Endothelial cell of umbilical vein (primary cell): Measurements from ENCODE around the gene HSD17B2. TPM values are rescaled to one million over a fixed set of nuclear protein-coding genes. Genes with fewer than 3 reads are reported as not detected.

Experiments
- BruUV-seq: library from RNA; stranded (reverse); fragments of 400-500 nt; replicated peaks from 2 replicates; lab custom pipeline; 2021; lab: Mats Ljungman, UMichigan
- CTCF ChIA-PET: fragments of 300-600, 350-600 bp; sonication (Branson Sonifier 250); formaldehyde crosslinking; loops from one replicate; lab custom pipeline; 2021; ENCODE audit warnings: antibody characterized with exemption, inconsistent platforms; lab: Charles Lee
- POLR2A ChIA-PET: fragments of 300-600, 350-600 bp; sonication (Branson Sonifier 250); formaldehyde crosslinking; loops from one replicate; lab custom pipeline; 2021; ENCODE audit warnings: antibody characterized with exemption, inconsistent platforms; lab: Charles Lee
- DNase-seq: peaks from one replicate; pipeline ENCODE4 v3.0.0-alpha.2; 2011; ENCODE audit warnings: low read depth, low spot score
- FAIRE-seq: peaks from 2 replicates; lab custom pipeline; 2011; peaks lifted over from hg19 to GRCh38; lab: Jason Lieb, UNC
- H2AFZ ChIP-seq: 2 replicates; pipeline ENCODE4 v1.6.0; 2012; ENCODE audit warnings: low read depth, low read length, control low read depth, inconsistent platforms
- H3K27ac ChIP-seq: 2 replicates; pipeline ENCODE4 v1.5.1; 2011; ENCODE audit warnings: low read depth, mild to moderate bottlenecking, control low read depth, low read length, moderate library complexity; ENCODE audit not compliant: insufficient read depth
- H3K27me3 ChIP-seq, 2 experiments: 2 replicates each; pipeline versions ENCODE4 v1.6.0 to v1.6.1; 2011; ENCODE audit warnings: low read length in 2 of 2, mixed read lengths in 1 of 2; ENCODE audit not compliant: control insufficient read depth in 2 of 2, insufficient read depth in 2 of 2
- H3K36me3 ChIP-seq, 2 experiments: 2 replicates in 1 of 2; 3 replicates in 1 of 2; pipeline ENCODE4 v1.5.1; 2011; ENCODE audit warnings: low read length in 2 of 2, mild to moderate bottlenecking in 1 of 2, moderate library complexity in 1 of 2; ENCODE audit not compliant: control insufficient read depth in 2 of 2, insufficient read depth in 2 of 2; ENCODE audit errors: extremely low read depth in 1 of 2
- H3K4me1 ChIP-seq: 3 replicates; pipeline ENCODE4 v1.5.1; 2011; ENCODE audit warnings: mild to moderate bottlenecking, low read length; ENCODE audit not compliant: control insufficient read depth, insufficient read depth; ENCODE audit errors: extremely low read depth
- H3K4me2 ChIP-seq: 2 replicates; pipeline ENCODE4 v1.6.1; 2011; ENCODE audit warnings: low read length, control low read depth, mixed read lengths; ENCODE audit not compliant: insufficient read depth
- H3K4me3 ChIP-seq, 3 experiments: fragments of 200-600 bp in 1 of 3; sonication (generic), shearing (Covaris generic) in 1 of 3; replicated peaks in 1 of 3; 2 replicates each; pipeline ENCODE4 v1.5.1; 2011 to 2016; ENCODE audit warnings: control low read depth in 3 of 3, low read length in 3 of 3, mild to moderate bottlenecking in 2 of 3, inconsistent platforms in 1 of 3, low read depth in 1 of 3, moderate library complexity in 1 of 3; ENCODE audit not compliant: insufficient read depth in 1 of 3
- H3K79me2 ChIP-seq: 2 replicates; pipeline ENCODE4 v1.6.0; 2012; ENCODE audit warnings: low read length, inconsistent platforms; ENCODE audit not compliant: control insufficient read depth, insufficient read depth
- H3K9ac ChIP-seq: replicated peaks from 2 replicates; pipeline ENCODE3; 2011; ENCODE audit warnings: low read length, control low read depth; ENCODE audit not compliant: insufficient read depth; ENCODE audit errors: extremely low read depth
- H3K9me1 ChIP-seq: replicated peaks from 3 replicates; pipeline ENCODE4 v1.6.0; 2011; ENCODE audit warnings: mild to moderate bottlenecking, low read length; ENCODE audit not compliant: control insufficient read depth, insufficient read depth; ENCODE audit errors: extremely low read depth
- H3K9me3 ChIP-seq: replicated peaks from 2 replicates; pipeline ENCODE4 v1.5.1; 2012; ENCODE audit warnings: low read length, inconsistent platforms; ENCODE audit not compliant: control insufficient read depth, insufficient read depth
- H4K20me1 ChIP-seq: replicated peaks from 2 replicates; pipeline ENCODE3; 2011; ENCODE audit warnings: mild to moderate bottlenecking, low read length; ENCODE audit not compliant: control insufficient read depth, insufficient read depth; ENCODE audit errors: extremely low read depth
- EZH2 ChIP-seq: IDR thresholded peaks from 2 replicates; pipeline ENCODE4 v1.6.1; 2012; ENCODE audit warnings: borderline replicate concordance, low read depth, mild to moderate bottlenecking, moderate library complexity, low read length, inconsistent platforms; ENCODE audit not compliant: severe bottlenecking
- FOS ChIP-seq: IDR thresholded peaks from 2 replicates; pipeline ENCODE4 v1.6.1; 2011; ENCODE audit warnings: mild to moderate bottlenecking, low read length, moderate library complexity, borderline replicate concordance; ENCODE audit not compliant: insufficient read depth
- GATA2 ChIP-seq: IDR thresholded peaks from 2 replicates; pipeline ENCODE4 v1.7.0; 2011; ENCODE audit warnings: low read depth, mild to moderate bottlenecking, moderate library complexity, mixed read lengths, low read length; ENCODE audit not compliant: insufficient read length, insufficient read depth
- JUN ChIP-seq: IDR thresholded peaks from 2 replicates; pipeline ENCODE4 v1.6.1; 2011; ENCODE audit warnings: borderline replicate concordance, low read depth; ENCODE audit not compliant: insufficient read length, insufficient read depth
- MYC ChIP-seq: IDR thresholded peaks from one replicate; pipeline ENCODE4 v1.6.1; 2011; ENCODE audit warnings: mild to moderate bottlenecking, low read depth, low read length
- POLR2A ChIP-seq: IDR thresholded peaks from 2 replicates; pipeline ENCODE4 v1.6.1; 2012; ENCODE audit warnings: low read depth, mild to moderate bottlenecking, control low read depth, low read length
- POLR2AphosphoS5 ChIP-seq: IDR thresholded peaks from 2 replicates; pipeline ENCODE4 v1.6.1; 2012; ENCODE audit warnings: low read depth, mild to moderate bottlenecking, control low read depth, low read length, moderate library complexity; ENCODE audit not compliant: insufficient read depth
- dilution Hi-C: fragments of 300-500 bp; cut with MboI; formaldehyde crosslinking; loops from one replicate; pipeline ENCODE4 v1.15.0; 2019; ENCODE audit warnings: low sequenced_read_pairs; ENCODE audit not compliant: extremely low pct_ligation_motif_present
- intact Hi-C: fragments of 100-400 bp; cut with micrococcal nuclease; formaldehyde crosslinking; loops from one replicate; pipeline ENCODE4 v1.10.0; 2022
- polyA plus RNA-seq, 4 experiments: library from polyadenylated mRNA; depleted of rRNA in 3 of 4; stranded (reverse) in 3 of 4; unstranded in 1 of 4; fragments of >200 nt; gene quantifications; 2 replicates each; pipeline versions ENCODE4 v1.2.1 to v1.2.3, GENCODE V29; 2011 to 2012; ENCODE audit warnings: missing spikeins in 1 of 4
- total RNA-seq: library from RNA; stranded (reverse); gene quantifications from 2 replicates; pipeline ENCODE4 v1.2.3, GENCODE V29; 2021
- TF ChIP-seq, protein P1 (sequence below): IDR thresholded peaks from 2 replicates; pipeline ENCODE4 v1.6.1; 2011; ENCODE audit not compliant: insufficient read depth, insufficient read length
- TF ChIP-seq, protein P2 (sequence below), 2 donors: IDR thresholded peaks; 1 replicate in 1 of 2; 2 replicates in 1 of 2; pipeline ENCODE4 v1.5.1; 2011; ENCODE audit warnings: low read length in 2 of 2, mild to moderate bottlenecking in 2 of 2, moderate library complexity in 2 of 2, control low read depth in 1 of 2, inconsistent platforms in 1 of 2, low read depth in 1 of 2; ENCODE audit not compliant: insufficient read depth in 1 of 2; ENCODE audit errors: extremely low read depth in 1 of 2

The HSD17B2 gene
- total and polyA plus RNA-seq, 2 donors (not counting 3 experiments of a cell fraction or from before 2014, with no cell fraction given): 1.2 to 4.5 TPM

DNA sequence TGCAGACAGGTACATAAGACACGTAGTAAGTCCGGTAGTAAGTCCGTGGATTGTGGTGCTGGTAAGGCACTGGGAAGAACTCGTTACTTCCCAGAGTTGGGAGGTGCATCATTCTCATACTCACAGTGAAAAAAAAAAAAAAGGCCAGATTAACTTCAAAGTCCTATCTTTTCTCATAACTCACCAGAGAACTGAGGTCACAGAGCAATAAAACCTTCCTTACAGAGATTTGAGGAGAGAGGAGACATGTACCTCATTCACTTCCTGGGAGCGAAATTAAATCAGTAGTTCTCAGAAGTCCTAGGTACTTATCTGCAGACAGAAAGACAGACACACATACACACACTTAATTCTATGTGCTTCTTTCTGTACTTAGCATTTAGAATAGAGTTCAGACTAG is 112.5 kb downstream of the HSD17B2 start:
- Histone ChIP-seq H3K27me3 (no peaks in the 10 kb centered on the region), H2AFZ (no peak overlapping the region), H3K36me3 (peaks cover 3 to 6% of the 10 kb centered on the region in 2 experiments), H3K4me2 (no peak overlapping the region), H3K79me2 (peaks cover 2% of the 10 kb centered on the region), H3K4me1 (no peaks in the 10 kb centered on the region), H3K4me3 (no peak overlapping the region), H3K9me1 (no peaks in the 10 kb centered on the region), H4K20me1 (no peaks in the 10 kb centered on the region), H3K9me3 (no peaks in the 10 kb centered on the region), H3K27ac (no peak overlapping the region), H3K9ac (no peak overlapping the region)
- dilution Hi-C loops (no loop called here), intact Hi-C loops (no loop called here)
- no TSS peak for BruUV-seq
- DNase-seq: no peak
- FAIRE-seq: no peak
- ChIA-PET CTCF (no interaction called here), POLR2A (interaction anchor here (0.7 kb wide), 1 partner anchor 900 kb away, joined by 5 read pairs; no protein-coding TSS in a partner anchor)
- TF ChIP-seq MYC (no peak), JUN (no peak), EZH2 (no peak), FOS (no peak), POLR2A (no peak), POLR2AphosphoS5 (no peak), GATA2 (no peak)
- TF ChIP-seq, protein P1, sequence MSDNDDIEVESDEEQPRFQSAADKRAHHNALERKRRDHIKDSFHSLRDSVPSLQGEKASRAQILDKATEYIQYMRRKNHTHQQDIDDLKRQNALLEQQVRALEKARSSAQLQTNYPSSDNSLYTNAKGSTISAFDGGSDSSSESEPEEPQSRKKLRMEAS: no peak
- TF ChIP-seq, protein P2, sequence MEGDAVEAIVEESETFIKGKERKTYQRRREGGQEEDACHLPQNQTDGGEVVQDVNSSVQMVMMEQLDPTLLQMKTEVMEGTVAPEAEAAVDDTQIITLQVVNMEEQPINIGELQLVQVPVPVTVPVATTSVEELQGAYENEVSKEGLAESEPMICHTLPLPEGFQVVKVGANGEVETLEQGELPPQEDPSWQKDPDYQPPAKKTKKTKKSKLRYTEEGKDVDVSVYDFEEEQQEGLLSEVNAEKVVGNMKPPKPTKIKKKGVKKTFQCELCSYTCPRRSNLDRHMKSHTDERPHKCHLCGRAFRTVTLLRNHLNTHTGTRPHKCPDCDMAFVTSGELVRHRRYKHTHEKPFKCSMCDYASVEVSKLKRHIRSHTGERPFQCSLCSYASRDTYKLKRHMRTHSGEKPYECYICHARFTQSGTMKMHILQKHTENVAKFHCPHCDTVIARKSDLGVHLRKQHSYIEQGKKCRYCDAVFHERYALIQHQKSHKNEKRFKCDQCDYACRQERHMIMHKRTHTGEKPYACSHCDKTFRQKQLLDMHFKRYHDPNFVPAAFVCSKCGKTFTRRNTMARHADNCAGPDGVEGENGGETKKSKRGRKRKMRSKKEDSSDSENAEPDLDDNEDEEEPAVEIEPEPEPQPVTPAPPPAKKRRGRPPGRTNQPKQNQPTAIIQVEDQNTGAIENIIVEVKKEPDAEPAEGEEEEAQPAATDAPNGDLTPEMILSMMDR (IDR thresholded peaks at IDR 0.05; ENCODE audit: extremely low read depth in 1 of 2, insufficient read depth in 1 of 2, low read depth in 1 of 2, low read length in 2 of 2): no peak

Other genes with a start within 250 kb of the HSD17B2 start
- gene SDR42E1, start 23.8 kb upstream of the HSD17B2 start, total RNA-seq: 0.07 TPM in 1 of 2 replicates, not detected in the other
- gene SDR42E1, start 23.8 kb upstream of the HSD17B2 start, polyA plus RNA-seq: 0.05 and 0.08 TPM in 2 replicates
- 32.0 and 32.5 TPM in 2 replicates for gene MPHOSPH6, start 135.0 kb downstream of the HSD17B2 start, total RNA-seq
- gene MPHOSPH6, start 135.0 kb downstream of the HSD17B2 start, polyA plus RNA-seq: 8.3 and 10.9 TPM in 2 replicates